NK-92 treated with Interleukin-12 subunit alpha and Interleukin-12 subunit beta, amount 100 ng/mL, for 24 hours (cell line): Measurements from ENCODE around the gene RALGDS.
"Not testable (repeated sequence)": the region's sequence is repeated elsewhere in the genome, so short reads cannot be mapped to it uniquely, and the experiment has no call there.

Experiments used
- DNase-seq: peaks from one replicate; lab custom pipeline; 2025; lab: John Stamatoyannopoulos, UW

Gene RALGDS

DNA sequence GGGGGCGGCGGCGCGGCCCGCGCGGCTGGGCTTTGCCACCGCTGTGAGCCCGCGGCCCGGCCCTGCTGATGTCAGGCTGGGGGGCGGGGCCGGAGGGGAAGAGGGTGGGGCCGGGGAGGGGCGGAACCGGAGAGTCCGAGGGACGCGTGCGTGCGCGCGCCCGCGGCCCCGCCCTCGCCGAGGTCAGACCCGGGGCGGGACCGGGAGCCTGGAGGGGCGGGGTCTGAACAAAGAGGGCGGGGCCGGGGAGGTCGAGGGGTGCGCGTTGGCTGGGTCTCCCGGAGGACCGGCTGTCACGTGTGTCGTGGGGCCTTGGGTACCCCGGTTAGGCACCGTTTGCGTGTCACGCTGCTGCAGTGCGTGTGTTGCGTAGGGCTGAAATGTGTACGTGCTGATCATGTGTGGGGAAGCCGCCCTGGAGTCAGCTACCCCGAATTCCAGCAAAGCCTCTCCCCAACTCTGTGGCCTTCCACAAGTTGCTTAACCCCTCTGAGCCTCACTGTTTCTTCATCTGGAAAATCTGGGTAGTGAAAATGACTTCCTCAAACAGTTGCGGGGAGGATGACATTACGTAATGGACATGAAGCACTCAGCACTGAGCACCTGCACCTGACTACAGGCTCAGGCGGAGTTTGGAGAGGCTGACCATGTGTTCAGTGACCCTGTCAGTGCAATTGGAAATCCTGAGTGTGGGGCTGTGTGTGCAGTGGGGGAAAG is at the start of gene RALGDS:
TSS of gene RALGDS (minus strand) at position 43 of the 717 bp plus-strand sequence. CDS start 86 bp downstream, outside the sequence.
- DNase-seq = peak; percentile 71

DNA sequence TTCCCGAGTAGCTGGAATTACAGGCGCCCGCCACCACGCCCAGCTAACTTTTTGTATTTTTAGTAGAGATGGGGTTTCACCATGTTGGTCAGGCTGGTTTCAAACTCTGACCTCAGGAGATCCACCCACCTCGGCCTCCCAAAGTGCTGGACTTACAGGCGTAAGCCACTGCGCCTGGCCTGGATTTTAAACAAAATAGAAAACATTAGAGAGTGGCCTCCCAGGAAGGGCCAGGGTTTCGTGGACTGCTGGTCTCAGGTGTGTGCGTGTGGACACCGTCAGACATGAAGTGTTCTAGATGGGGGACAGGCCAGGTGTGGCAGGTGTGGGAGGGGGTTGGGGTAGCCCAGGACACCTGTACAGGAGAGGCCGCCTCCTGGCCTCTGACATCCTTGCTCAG is 49.7 kb upstream of the RALGDS start:
- no peak for DNase-seq

DNA sequence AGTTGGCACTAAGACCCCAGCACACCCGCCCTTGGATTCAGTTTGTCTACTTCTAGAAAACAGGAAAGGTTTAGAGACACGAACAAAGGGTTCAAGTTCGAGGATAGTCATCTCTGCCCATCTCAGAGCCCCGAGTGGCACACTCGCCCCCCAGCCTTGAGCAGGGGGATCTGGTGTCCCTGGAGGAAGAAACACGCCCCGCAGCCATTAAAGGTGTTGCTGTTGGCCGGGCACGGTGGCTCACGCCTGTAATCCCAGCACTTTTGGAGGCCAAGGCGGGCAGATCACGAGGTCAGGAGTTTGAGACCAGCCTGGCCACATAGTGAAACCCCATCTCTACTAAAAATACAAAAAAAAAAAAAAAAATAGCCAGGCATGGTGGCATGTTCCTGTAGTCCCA is 48.6 kb upstream of the RALGDS start:
- not testable (repeated sequence) for DNase-seq

DNA sequence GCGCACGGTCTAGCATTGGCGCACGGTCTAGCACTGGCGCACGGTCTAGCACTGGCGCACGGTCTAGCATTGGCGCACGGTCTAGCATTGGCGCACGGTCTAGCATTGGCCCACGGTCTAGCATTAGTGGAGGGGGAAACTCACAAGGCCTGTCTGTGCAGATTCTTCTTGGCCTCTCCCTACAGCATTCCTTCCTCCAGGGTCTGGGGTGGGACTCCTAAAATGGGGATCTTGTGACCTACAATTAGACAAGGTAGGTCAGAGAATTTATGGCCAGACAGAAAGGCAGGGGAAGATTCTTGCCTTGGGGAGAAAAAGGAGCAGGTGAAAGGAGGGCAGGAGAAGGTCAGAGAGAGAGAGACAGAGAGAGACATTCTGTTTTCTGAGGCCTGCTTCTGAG is 48.1 kb upstream of the RALGDS start:
- DNase-seq = no peak

- DNase-seq = no peak
Observed at GRCh38 chr9:133168432-133168831, 47.4 kb upstream of the RALGDS start.

GRCh38 chr9:133167769-133168168 is 46.7 kb upstream of the RALGDS start:
- DNase-seq = no peak

GRCh38 chr9:133167096-133167730 is 46.2 kb upstream of the RALGDS start:
- DNase-seq = no peak

- no peak for DNase-seq
Observed at GRCh38 chr9:133166392-133166791, 45.4 kb upstream of the RALGDS start.

- no peak for DNase-seq
Observed at GRCh38 chr9:133165452-133165730, 44.4 kb upstream of the RALGDS start.

- no peak for DNase-seq
Observed at GRCh38 chr9:133164191-133164590, 43.2 kb upstream of the RALGDS start.

DNA sequence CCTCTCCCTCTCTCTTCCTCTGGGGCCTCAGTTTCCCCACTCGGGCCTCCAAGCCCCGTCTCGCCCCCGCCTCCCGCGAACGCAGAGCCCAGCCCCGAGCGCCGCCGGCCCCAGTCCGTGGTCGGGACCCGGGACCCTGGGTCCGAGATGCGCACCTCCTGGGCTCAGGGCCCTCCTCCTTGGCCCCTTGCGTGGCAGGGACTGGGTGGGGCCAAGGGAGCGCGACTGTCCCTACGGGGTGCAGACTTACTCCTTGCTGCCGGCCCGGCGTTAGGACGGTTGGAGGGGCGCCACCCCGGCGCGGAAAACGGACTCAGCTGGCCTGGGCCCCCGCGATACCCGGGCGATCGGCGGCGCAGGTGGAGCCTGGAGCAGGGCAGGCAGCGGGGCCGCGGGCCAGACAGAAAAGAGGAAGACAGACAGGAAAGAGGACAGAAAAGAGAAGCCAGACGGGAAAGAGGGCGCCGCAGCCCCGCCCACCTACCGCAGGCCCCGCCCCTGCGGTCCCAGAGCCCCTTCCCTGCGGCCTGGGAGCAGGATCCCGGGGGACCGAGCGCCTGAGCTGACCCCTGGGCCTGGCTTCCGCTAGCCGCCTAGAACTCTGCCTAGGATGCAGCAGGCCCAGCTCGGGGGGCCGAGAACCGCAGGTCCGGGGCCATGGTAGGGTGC is 42.6 kb upstream of the RALGDS start, which contains the start of gene GBGT1:
TSS of gene GBGT1 (minus strand) at position 411 of the 669 bp plus-strand sequence. CDS start 1,502 bp downstream, outside the sequence.
- DNase-seq = no peak

GRCh38 chr9:133162861-133163503 is 41.9 kb upstream of the RALGDS start:
- DNase-seq = no peak

DNA sequence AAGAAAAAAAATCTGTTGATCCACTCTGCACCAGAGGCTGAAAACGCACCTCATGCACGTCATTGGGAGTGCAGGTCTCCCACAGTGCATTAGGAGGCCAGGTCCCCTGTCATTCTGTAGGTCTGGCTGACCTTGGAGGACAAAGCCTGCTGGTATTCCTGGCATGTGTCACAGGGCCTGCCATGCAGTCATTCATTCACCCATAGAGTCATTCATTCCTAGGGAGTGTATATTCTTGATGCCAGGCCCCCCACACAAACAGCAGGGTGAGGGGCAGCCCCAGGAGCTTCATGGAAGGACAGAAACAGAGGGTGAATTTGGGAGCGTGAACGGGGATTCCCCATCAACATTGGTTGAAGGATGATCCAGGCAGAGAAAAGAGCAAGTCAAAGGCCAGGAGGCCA is 40.5 kb upstream of the RALGDS start:
- DNase-seq = no peak

GRCh38 chr9:133160742-133161546 is 39.9 kb upstream of the RALGDS start:
- DNase-seq = peak; percentile 30

DNA sequence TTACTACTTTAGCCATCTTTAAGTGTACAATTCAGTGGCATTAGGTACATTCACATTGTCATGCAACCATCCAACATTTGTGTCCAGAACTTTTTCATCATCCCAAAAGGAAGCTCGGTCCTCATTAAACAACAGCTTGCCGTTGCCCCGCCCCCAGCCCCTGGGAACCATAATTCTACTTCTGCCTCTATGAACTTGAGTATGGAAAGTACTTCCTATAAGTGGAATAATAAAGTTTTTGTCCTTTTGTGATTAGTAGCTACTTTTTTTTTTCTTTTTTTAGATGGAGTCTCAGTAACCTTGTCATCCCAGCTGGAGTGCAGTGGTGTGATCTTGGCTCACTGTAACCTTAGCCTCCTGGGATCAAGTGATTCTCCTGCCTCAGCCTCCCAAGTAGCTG is 37.7 kb upstream of the RALGDS start:
- DNase-seq = no peak

- no peak for DNase-seq
Observed at GRCh38 chr9:133155156-133155555, 34.1 kb upstream of the RALGDS start.

- DNase-seq = no peak
Observed at GRCh38 chr9:133154097-133154989, 33.3 kb upstream of the RALGDS start.

- no peak for DNase-seq
Observed at GRCh38 chr9:133153227-133154096, 32.4 kb upstream of the RALGDS start.

DNA sequence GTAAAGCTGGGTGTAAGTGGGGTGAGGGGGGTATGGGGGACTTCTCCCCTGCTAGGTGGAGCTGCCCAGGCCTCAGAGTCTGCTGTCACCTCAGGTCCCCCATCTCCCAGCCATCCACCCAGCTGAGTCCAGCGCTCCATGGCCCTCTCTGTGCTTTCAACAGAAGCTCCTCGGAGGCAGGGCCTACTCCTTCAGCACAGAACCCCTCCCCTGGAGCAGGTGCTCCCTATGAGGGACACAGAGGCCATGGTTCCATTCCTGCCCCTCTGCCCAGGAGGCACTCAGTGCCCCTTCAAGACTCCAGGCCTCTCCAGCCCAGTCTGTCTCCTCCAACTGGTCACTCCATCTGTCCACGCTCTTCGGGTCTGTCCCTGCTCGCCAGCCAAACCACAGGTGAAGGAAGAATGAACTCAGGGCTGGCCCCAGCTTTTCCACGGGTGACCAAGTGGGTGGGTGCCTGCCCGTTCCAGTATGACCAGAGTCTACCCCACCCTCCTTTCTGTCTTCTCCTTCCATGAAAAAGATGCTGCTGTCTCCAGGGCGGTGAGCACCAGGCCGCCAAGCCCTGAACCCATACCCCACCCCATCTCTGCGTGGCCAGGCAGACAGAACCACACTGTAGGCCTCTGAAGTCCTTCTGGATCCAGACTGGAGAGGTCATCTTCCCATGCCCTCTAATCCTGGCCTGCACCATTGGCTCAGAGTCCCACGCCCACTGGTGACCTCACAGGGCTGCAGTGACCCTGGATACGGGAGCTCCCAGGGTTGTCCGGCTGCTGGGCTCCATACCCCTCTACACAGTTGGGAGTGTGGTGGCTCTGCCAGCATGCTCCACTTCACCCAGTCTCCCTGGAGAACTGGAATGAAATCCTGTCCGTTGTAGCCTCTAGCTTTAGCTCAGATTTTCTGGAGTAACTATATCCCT is 30.8 kb upstream of the RALGDS start:
- no peak for DNase-seq
